ENCODE measurements around the gene PPIAL4G. TPM values are rescaled to one million over a fixed set of nuclear protein-coding genes. Genes with fewer than 3 reads are reported as not detected.
"Not testable (repeated sequence)": the region's sequence is repeated elsewhere in the genome, so short reads cannot be mapped to it uniquely, and the experiment has no call there.

Gene PPIAL4G
- polyA plus RNA-seq, 3 donors: 0.06 to 0.11 (median 0.09) TPM

DNA sequence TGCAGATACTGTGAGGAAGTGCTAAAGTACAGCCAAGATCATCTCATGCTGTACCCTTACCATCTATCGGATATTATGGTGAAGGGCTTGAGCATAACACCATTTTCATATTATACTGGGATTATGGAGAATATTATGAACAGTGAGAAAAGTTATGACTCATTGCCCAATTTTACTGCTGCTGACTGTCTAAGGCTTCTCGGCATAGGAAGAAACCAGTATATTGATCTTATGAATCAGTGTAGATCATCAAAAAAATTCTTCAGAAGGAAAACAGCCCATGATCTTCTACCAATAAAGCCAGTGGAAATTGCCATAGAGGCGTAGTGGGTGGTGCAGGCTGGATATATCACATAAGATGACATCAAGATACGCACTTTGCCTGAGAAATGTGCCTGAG is 47.7 kb downstream of the PPIAL4G start:
- DNase-seq (ENCODE audit: extremely low read depth in 1 of 11, low read depth in 9 of 11, low spot score in 4 of 11): no peak

DNA sequence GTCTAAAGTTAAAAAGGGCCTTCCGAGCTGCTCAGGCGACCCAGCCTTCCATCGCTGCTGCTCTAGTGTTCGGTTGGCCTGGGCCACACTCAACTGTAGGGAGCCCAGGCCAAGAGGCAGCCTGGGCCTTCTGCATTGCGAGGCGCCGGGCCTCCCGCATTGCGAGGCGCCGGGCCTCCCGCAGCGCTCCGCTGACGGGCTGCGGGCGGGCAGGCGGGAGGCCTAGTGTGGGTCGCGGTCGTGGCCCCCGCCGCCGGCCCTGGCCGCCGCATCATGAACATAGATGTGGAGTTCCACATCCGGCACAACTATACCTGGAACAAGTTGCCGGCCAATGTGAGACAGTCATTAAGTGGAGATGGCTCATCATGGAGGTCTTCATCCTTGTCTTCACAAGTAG is 48.3 kb downstream of the PPIAL4G start:
- no peak for DNase-seq (ENCODE audit: extremely low read depth in 1 of 11, low read depth in 9 of 11, low spot score in 4 of 11)

DNA sequence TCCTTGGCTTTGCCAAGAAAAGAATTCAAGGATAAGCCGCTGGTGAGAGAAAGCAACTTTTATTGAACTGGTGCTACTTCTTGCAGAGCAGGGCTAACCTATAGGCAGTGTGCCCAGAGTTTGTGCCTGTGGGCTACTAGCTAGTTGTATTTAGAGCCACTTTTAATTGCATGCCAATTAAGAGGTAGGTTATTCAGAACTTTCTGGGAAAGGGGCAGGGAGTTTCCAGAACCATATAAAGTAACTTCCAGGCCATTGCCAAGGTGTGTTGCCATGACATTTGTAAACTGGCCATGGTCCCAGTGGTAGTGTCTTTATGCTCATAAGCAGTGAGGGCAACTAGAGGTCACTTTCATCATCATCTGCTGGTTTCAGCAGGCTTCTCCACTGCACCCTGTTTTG is 50.2 kb downstream of the PPIAL4G start:
- not testable (repeated sequence) for DNase-seq (ENCODE audit: extremely low read depth in 1 of 11, low read depth in 9 of 11, low spot score in 4 of 11)

Other genes starting within 250 kb of the PPIAL4G start
- 10 to 100 TPM; 36.2 to 41.7 (median 36.4) TPM for gene NBPF14, start 112.7 kb upstream of the PPIAL4G start, polyA plus RNA-seq (ENCODE audit: insufficient read length in 3 of 3)